Mammary epithelial cell (primary cell): ENCODE data around the gene HDAC9.

Experiments
- CTCF ChIP-seq, 2 donors: IDR thresholded peaks in 1 of 2; conservative IDR thresholded peaks in 1 of 2; 2 replicates each; pipeline ENCODE4 v1.5.1; 2011 to 2012; ENCODE audit warnings: inconsistent platforms in 2 of 2, low read length in 2 of 2, mild to moderate bottlenecking in 2 of 2, control low read depth in 1 of 2, low read depth in 1 of 2; ENCODE audit not compliant: insufficient read depth in 1 of 2; ENCODE audit errors: extremely low read depth in 1 of 2
- EZH2 ChIP-seq: IDR thresholded peaks from 2 replicates; pipeline ENCODE4 v1.6.1; 2012; ENCODE audit warnings: low read length, inconsistent platforms, borderline replicate concordance

GRCh38 chr7:18513343-18513742 lies 17.8 kb downstream of the HDAC9 start:
- TF ChIP-seq EZH2 (no peak), CTCF (conservative IDR thresholded peaks at IDR 0.05 in 1 of 2, IDR thresholded peaks at IDR 0.05 in 1 of 2; ENCODE audit: extremely low read depth in 1 of 2, insufficient read depth in 1 of 2, low read depth in 1 of 2, low read length in 2 of 2) (no peak)
